HG03196 (cell line): ENCODE results near the gene ARID5B.

Source experiments
- ATAC-seq: cut with Tn5 transposase; IDR thresholded peaks from one replicate; pipeline ENCODE4 v1.9.1; 2021; ENCODE audit not compliant: unreplicated experiment

The ARID5B gene

GRCh38 chr10:61986382-61986781 lies 84.9 kb downstream of the ARID5B start:
- ATAC-seq, result no peak

- ATAC-seq, result no peak
Measured at GRCh38 chr10:61986788-61987492, 85.4 kb downstream of the ARID5B start.

GRCh38 chr10:61987537-61987936 lies 86.0 kb downstream of the ARID5B start:
- ATAC-seq, result peak; percentile 8

- ATAC-seq, result peak; percentile 97
Measured at GRCh38 chr10:61987951-61988379, 86.5 kb downstream of the ARID5B start.

GRCh38 chr10:61989995-61990760 lies 88.7 kb downstream of the ARID5B start:
- ATAC-seq, result no peak

- ATAC-seq, result no peak
Measured at GRCh38 chr10:61990761-61991135, 89.2 kb downstream of the ARID5B start.

GRCh38 chr10:61991166-61991565 lies 89.7 kb downstream of the ARID5B start:
- ATAC-seq, result no peak

- no peak for ATAC-seq
Measured at GRCh38 chr10:61992059-61992460, 90.6 kb downstream of the ARID5B start.

GRCh38 chr10:61992671-61993668 lies 91.5 kb downstream of the ARID5B start:
- no peak for ATAC-seq

GRCh38 chr10:61993711-61994401 lies 92.4 kb downstream of the ARID5B start:
- no peak for ATAC-seq

- no peak for ATAC-seq
Measured at GRCh38 chr10:61994405-61995219, 93.1 kb downstream of the ARID5B start.

- no peak for ATAC-seq
Measured at GRCh38 chr10:61995220-61995503, 93.7 kb downstream of the ARID5B start.

- no peak for ATAC-seq
Measured at GRCh38 chr10:61998937-61999336, 97.4 kb downstream of the ARID5B start.

- ATAC-seq, result peak; percentile 75
Measured at GRCh38 chr10:62000037-62000603, 98.6 kb downstream of the ARID5B start.

- peak; percentile 1 for ATAC-seq
Measured at GRCh38 chr10:62000726-62001125, 99.2 kb downstream of the ARID5B start.

GRCh38 chr10:62001898-62002297 lies 100.4 kb downstream of the ARID5B start:
- no peak for ATAC-seq

- ATAC-seq, result no peak
Measured at GRCh38 chr10:62002753-62003152, 101.3 kb downstream of the ARID5B start.

GRCh38 chr10:62004042-62004441 lies 102.5 kb downstream of the ARID5B start:
- ATAC-seq, result no peak

- ATAC-seq, result no peak
Measured at GRCh38 chr10:62005281-62005680, 103.8 kb downstream of the ARID5B start.

GRCh38 chr10:62005687-62006086 lies 104.2 kb downstream of the ARID5B start:
- ATAC-seq, result no peak
